T-helper 17 cell (primary cell): ENCODE measurements around the gene ZMYND19. TPM values are rescaled to one million over a fixed set of nuclear protein-coding genes. Genes with fewer than 3 reads are reported as not detected.
"Not testable (repeated sequence)": the region's sequence is repeated elsewhere in the genome, so short reads cannot be mapped to it uniquely, and the experiment has no call there.

Source experiments
- ATAC-seq: fragments of 150-1000 bp; cut with Tn5 transposase; 2 replicates; pipeline ENCODE4 v1.10.0; 2021; ENCODE audit warnings: mild to moderate bottlenecking, moderate library complexity
- DNase-seq, 3 donors: peaks; one replicate each; pipeline versions ENCODE4 v3.0.0 to v3.0.0-alpha.2; 2020 to 2021
- H3K9me3 ChIP-seq: one replicate; pipeline ENCODE4 v1.7.0; 2013; ENCODE audit warnings: low read length, mild to moderate bottlenecking; ENCODE audit not compliant: control insufficient read depth, poor library complexity, severe bottlenecking
- H3K27ac Mint-ChIP-seq: one replicate; pipeline ENCODE4 v1.8.0; 2022; ENCODE audit warnings: mild to moderate bottlenecking, moderate library complexity, mixed read lengths
- H3K27me3 Mint-ChIP-seq: one replicate; pipeline ENCODE4 v1.8.0; 2022; ENCODE audit warnings: mixed read lengths
- H3K36me3 Mint-ChIP-seq: one replicate; pipeline ENCODE4 v1.8.0; 2022; ENCODE audit warnings: low read depth, mixed read lengths
- H3K4me1 Mint-ChIP-seq: one replicate; pipeline ENCODE4 v1.8.0; 2022; ENCODE audit warnings: mild to moderate bottlenecking, mixed read lengths
- H3K4me3 Mint-ChIP-seq: one replicate; pipeline ENCODE4 v1.8.0; 2022; ENCODE audit warnings: mild to moderate bottlenecking, moderate library complexity, mixed read lengths
- total RNA-seq, 4 donors: library from RNA in 2 of 4; stranded (reverse) in 2 of 4; gene quantifications; one replicate each; pipeline ENCODE4 v1.2.3 and lab custom pipeline; 2022 to 2026

ZMYND19 gene
- total RNA-seq, 2 donors from 2014 or later: 12.1 to 18.2 TPM

DNA sequence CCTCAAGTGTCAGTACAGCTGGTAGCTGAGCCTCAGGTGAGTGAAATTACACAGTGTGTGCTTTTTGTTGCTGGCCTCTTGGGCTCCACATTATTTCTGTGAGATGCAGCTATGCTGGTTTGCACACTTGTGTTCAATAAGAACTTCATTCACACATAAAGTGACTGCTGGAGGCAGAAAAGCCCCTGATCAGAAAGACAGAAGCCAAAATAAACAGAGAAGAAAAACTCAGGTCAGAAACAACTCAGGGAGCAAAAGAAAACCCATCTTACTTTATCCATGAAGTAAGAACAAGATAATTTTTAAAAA is 55.2 kb downstream of the ZMYND19 start:
- Mint-ChIP-seq H3K4me1 (peaks cover 16% of the 10 kb centered on the region), H3K27me3 (no peaks in the 10 kb centered on the region), H3K36me3 (no peaks in the 10 kb centered on the region), H3K4me3 (no peak overlapping the region), H3K27ac (peak overlapping the region; percentile 86)
- DNase-seq (no peak), ATAC-seq (no peak)
- H3K9me3 ChIP-seq: no peaks in the 10 kb centered on the region

DNA sequence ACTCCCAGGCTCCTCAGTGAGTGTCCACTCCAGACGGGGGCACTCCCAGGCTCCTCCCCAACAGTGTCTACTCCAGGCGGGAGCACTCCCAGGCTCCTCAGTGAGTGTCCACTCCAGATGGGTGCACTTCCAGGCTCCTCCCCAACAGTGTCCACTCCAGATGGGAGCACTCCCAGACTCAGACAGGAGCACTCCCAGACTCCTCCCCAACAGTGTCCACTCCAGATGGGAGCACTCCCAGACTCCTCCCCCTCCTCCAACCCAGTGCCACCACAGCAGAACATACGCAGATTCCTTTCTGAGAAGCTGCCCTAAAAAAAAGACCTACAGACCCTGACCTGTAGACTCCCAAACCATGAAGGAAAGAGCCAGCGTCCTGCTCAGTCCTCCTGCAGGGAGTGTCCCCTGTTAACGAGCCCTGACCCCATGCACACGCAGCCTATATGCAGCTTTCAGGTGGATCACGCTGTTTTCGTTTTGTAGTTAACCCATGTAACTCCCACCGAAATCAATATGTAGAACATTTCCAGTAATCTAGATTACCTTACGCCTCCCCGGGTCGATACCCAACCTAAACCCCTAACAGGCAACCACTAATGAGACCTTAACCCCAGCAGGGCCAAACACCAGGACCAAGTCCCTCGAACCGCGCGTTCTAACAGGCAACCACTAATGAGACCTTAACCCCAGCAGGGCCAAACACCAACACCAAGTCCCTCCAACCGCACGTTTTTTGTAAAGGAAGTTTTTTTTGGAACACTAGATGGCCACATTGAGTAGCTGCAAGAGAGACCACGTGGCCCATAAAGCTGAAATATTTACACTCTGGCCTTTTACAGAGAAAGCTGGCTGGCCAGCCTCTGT is 55.8 kb downstream of the ZMYND19 start:
- Mint-ChIP-seq H3K36me3 (no peaks in the 10 kb centered on the region), H3K27ac (peak overlapping the region; percentile 86), H3K27me3 (no peaks in the 10 kb centered on the region), H3K4me3 (no peak overlapping the region), H3K4me1 (peaks cover 16% of the 10 kb centered on the region)
- DNase-seq (no peak), ATAC-seq (peak; percentile 72)
- no peaks in the 10 kb centered on the region for H3K9me3 ChIP-seq

DNA sequence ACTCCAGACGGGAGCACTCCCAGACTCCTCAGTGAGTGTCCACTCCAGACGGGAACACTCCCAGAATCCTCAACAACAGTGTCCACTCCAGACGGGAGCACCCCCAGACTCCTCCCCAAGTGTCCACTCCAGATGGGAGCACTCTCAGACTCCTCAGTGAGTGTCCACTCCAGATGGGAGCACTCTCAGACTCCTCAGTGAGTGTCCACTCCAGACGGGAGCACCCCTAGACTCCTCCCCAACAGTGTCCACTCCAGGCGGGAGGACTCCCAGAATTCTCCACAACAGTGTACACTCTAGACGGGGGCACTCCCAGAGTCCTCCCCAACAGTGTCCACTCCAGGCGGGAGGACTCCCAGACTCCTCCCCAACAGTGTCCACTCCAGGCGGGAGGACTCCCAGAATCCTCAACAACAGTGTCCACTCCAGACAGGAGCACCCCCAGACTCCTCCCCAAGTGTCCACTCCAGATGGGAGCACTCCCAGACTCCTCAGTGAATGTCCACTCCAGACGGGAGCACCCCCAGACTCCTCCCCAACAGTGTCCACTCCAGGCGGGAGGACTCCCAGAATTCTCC is 57.3 kb downstream of the ZMYND19 start:
- not testable (repeated sequence) for ATAC-seq, H3K36me3 Mint-ChIP-seq, DNase-seq, H3K27ac Mint-ChIP-seq, H3K9me3 ChIP-seq, H3K27me3 Mint-ChIP-seq, H3K4me3 Mint-ChIP-seq
- H3K4me1 Mint-ChIP-seq: peaks cover 18% of the 10 kb centered on the region

Other genes with a start within 250 kb of the ZMYND19 start
- 10 to 100 TPM; 15.4 to 17.8 TPM for gene EXD3, start 167.3 kb downstream of the ZMYND19 start, total RNA-seq
- 1 to 10 TPM; 3.0 to 3.3 TPM for gene NOXA1, start 167.1 kb downstream of the ZMYND19 start, total RNA-seq
- gene ENTPD8, start 149.2 kb downstream of the ZMYND19 start, total RNA-seq: not detected
- gene NSMF, start 131.2 kb downstream of the ZMYND19 start, total RNA-seq: 10 to 100 TPM; 41.5 to 54.2 TPM
- gene PNPLA7, start 40.1 kb downstream of the ZMYND19 start, total RNA-seq: 1 to 10 TPM; 7.3 to 7.5 TPM
- 10 to 100 TPM; 52.6 to 78.8 TPM for gene MRPL41, start 38.6 kb downstream of the ZMYND19 start, total RNA-seq
- gene DPH7, start 11.6 kb downstream of the ZMYND19 start, total RNA-seq: 10 to 100 TPM; 46.1 to 52.0 TPM
- gene ARRDC1, start 15.2 kb upstream of the ZMYND19 start, total RNA-seq: 10 to 100 TPM; 54.8 to 83.8 TPM
- gene EHMT1, start 28.5 kb upstream of the ZMYND19 start, total RNA-seq: 100 to 1,000 TPM; 106 to 108 TPM